Activated naive CD8-positive, alpha-beta T cell treated with anti-CD3 and anti-CD28 coated beads for 36 hours (primary cell): ENCODE data around the gene BFSP1. TPM values are rescaled to one million over a fixed set of nuclear protein-coding genes. Genes with fewer than 3 reads are reported as not detected.

Source experiments
- DNase-seq: peaks from one replicate; pipeline ENCODE4 v3.0.0; 2021
- H3K27ac Mint-ChIP-seq: one replicate; pipeline ENCODE4 v1.8.0; 2022; ENCODE audit warnings: mild to moderate bottlenecking, moderate library complexity, mixed read lengths
- H3K27me3 Mint-ChIP-seq: one replicate; pipeline ENCODE4 v1.8.0; 2022; ENCODE audit warnings: mild to moderate bottlenecking, mixed read lengths
- H3K36me3 Mint-ChIP-seq: one replicate; pipeline ENCODE4 v1.8.0; 2021; ENCODE audit warnings: mild to moderate bottlenecking, mixed read lengths
- H3K4me1 Mint-ChIP-seq: one replicate; pipeline ENCODE4 v1.8.0; 2021; ENCODE audit warnings: mixed read lengths
- H3K4me3 Mint-ChIP-seq: one replicate; pipeline ENCODE4 v1.8.0; 2022; ENCODE audit warnings: mild to moderate bottlenecking, moderate library complexity, mixed read lengths
- H3K9me3 Mint-ChIP-seq: one replicate; pipeline ENCODE4 v1.8.0; 2022; ENCODE audit warnings: mixed read lengths
- total RNA-seq, 2 experiments: library from RNA; stranded (reverse); gene quantifications; one replicate each; pipeline ENCODE4 v1.2.3, GENCODE V29; 2021

The BFSP1 gene
- total RNA-seq, 2 experiments from 2014 or later: 0.18 to 0.64 TPM

DNA sequence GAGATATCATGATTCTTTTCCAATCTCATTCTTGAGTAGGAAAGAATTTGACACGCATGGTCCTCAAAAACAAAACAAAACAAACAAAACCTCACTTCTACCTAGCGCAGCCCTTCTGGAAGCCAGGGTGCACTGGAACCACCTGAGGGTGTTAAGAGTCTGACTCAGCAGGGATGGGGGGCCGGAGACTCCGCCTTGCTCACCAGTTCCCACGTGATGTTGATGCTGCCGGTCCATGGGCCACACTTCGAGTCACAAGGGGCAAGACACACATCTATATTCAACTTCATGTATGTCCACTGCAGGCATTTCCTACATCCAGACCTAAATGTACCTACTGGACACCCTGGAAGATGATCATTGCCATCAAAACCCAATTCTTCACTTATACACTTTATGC, 30.4 kb downstream of the BFSP1 start:
- Mint-ChIP-seq H3K9me3 (no peaks in the 10 kb centered on the region), H3K4me1 (peaks cover 20% of the 10 kb centered on the region), H3K36me3 (no peaks in the 10 kb centered on the region), H3K27me3 (no peaks in the 10 kb centered on the region), H3K27ac (no peak overlapping the region), H3K4me3 (no peak overlapping the region)
- DNase-seq: no peak

GRCh38 chr20:17500271-17500670, 30.9 kb downstream of the BFSP1 start:
- peaks cover 14% of the 10 kb centered on the region for H3K4me1 Mint-ChIP-seq
- no peaks in the 10 kb centered on the region for H3K27me3 Mint-ChIP-seq
- H3K9me3 Mint-ChIP-seq: no peaks in the 10 kb centered on the region
- no peak overlapping the region for H3K4me3 Mint-ChIP-seq
- no peak overlapping the region for H3K27ac Mint-ChIP-seq
- H3K36me3 Mint-ChIP-seq: no peaks in the 10 kb centered on the region
- DNase-seq: no peak

DNA sequence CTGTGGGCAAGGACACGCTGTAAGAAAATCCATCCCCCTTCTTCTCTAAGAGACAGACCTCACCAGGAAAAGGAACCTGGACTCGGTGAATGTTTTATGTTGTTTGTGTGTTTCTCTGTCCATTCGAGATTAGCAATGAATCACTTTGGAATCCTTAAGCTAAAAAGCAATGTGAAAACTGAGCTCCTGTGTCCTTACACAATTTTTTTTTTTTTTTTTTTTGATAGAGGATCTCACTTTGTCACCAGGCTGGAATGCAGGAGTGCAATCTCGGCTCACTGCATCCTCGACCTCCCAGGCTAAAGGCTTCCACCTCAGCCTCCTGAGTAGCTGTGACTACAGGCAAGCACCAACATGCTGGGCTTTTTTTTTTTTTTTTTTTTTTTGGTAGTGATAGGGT, 32.1 kb downstream of the BFSP1 start:
- no peak overlapping the region for H3K4me3 Mint-ChIP-seq
- DNase-seq: no peak
- no peak overlapping the region for H3K27ac Mint-ChIP-seq
- H3K9me3 Mint-ChIP-seq: no peaks in the 10 kb centered on the region
- H3K36me3 Mint-ChIP-seq: no peaks in the 10 kb centered on the region
- peaks cover 5% of the 10 kb centered on the region for H3K4me1 Mint-ChIP-seq
- no peaks in the 10 kb centered on the region for H3K27me3 Mint-ChIP-seq

GRCh38 chr20:17498641-17499040, 32.5 kb downstream of the BFSP1 start:
- H3K36me3 Mint-ChIP-seq: no peaks in the 10 kb centered on the region
- H3K4me3 Mint-ChIP-seq: no peak overlapping the region
- H3K9me3 Mint-ChIP-seq: no peaks in the 10 kb centered on the region
- no peaks in the 10 kb centered on the region for H3K27me3 Mint-ChIP-seq
- peaks cover 1% of the 10 kb centered on the region for H3K4me1 Mint-ChIP-seq
- no peak overlapping the region for H3K27ac Mint-ChIP-seq
- no peak for DNase-seq

GRCh38 chr20:17497821-17498580, 33.2 kb downstream of the BFSP1 start:
- Mint-ChIP-seq H3K4me3 (no peak overlapping the region), H3K27ac (no peak overlapping the region), H3K9me3 (no peaks in the 10 kb centered on the region), H3K27me3 (no peaks in the 10 kb centered on the region), H3K4me1 (no peaks in the 10 kb centered on the region), H3K36me3 (no peaks in the 10 kb centered on the region)
- DNase-seq: no peak

- H3K4me1 Mint-ChIP-seq: no peaks in the 10 kb centered on the region
- DNase-seq: no peak
- no peaks in the 10 kb centered on the region for H3K9me3 Mint-ChIP-seq
- H3K27me3 Mint-ChIP-seq: no peaks in the 10 kb centered on the region
- H3K27ac Mint-ChIP-seq: no peak overlapping the region
- no peak overlapping the region for H3K4me3 Mint-ChIP-seq
- no peaks in the 10 kb centered on the region for H3K36me3 Mint-ChIP-seq
Observed at GRCh38 chr20:17495826-17496225, 35.4 kb downstream of the BFSP1 start.

- H3K9me3 Mint-ChIP-seq: no peaks in the 10 kb centered on the region
- no peak overlapping the region for H3K4me3 Mint-ChIP-seq
- no peak overlapping the region for H3K27ac Mint-ChIP-seq
- H3K4me1 Mint-ChIP-seq: no peaks in the 10 kb centered on the region
- no peaks in the 10 kb centered on the region for H3K27me3 Mint-ChIP-seq
- no peak for DNase-seq
- no peaks in the 10 kb centered on the region for H3K36me3 Mint-ChIP-seq
Observed at GRCh38 chr20:17494201-17494600, 37.0 kb downstream of the BFSP1 start.

GRCh38 chr20:17493173-17493572, 38.0 kb downstream of the BFSP1 start:
- H3K4me1 Mint-ChIP-seq: no peaks in the 10 kb centered on the region
- no peaks in the 10 kb centered on the region for H3K36me3 Mint-ChIP-seq
- H3K9me3 Mint-ChIP-seq: no peaks in the 10 kb centered on the region
- H3K4me3 Mint-ChIP-seq: no peak overlapping the region
- H3K27ac Mint-ChIP-seq: no peak overlapping the region
- no peaks in the 10 kb centered on the region for H3K27me3 Mint-ChIP-seq
- DNase-seq: no peak

- Mint-ChIP-seq H3K4me1 (no peaks in the 10 kb centered on the region), H3K27me3 (no peaks in the 10 kb centered on the region), H3K36me3 (no peaks in the 10 kb centered on the region), H3K27ac (no peak overlapping the region), H3K4me3 (no peak overlapping the region), H3K9me3 (no peaks in the 10 kb centered on the region)
- DNase-seq: no peak
Observed at GRCh38 chr20:17491488-17491887, 39.7 kb downstream of the BFSP1 start.

GRCh38 chr20:17491041-17491440, 40.1 kb downstream of the BFSP1 start:
- no peaks in the 10 kb centered on the region for H3K36me3 Mint-ChIP-seq
- DNase-seq: no peak
- H3K27ac Mint-ChIP-seq: no peak overlapping the region
- no peaks in the 10 kb centered on the region for H3K27me3 Mint-ChIP-seq
- no peaks in the 10 kb centered on the region for H3K4me1 Mint-ChIP-seq
- no peak overlapping the region for H3K4me3 Mint-ChIP-seq
- H3K9me3 Mint-ChIP-seq: no peaks in the 10 kb centered on the region

DNA sequence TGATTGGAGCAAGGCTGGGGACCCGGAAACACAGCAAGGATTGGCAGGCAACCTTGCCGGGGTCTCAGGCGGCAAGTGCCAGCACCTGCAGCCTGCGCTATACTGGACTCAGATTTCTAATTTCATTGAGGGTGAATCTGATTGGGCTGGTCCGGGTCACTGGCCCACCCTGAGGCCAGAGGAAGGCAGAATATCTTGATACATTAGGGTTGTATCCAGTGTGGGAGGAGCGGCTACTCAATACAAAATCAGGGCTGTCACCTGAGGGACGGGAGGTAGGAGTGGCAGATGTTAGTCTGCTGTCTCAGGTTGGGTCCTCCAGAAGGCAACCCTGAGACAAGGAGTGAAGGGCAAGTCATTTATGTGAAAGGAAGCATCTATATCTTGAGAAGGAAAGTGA, 40.7 kb downstream of the BFSP1 start:
- H3K4me3 Mint-ChIP-seq: no peak overlapping the region
- no peaks in the 10 kb centered on the region for H3K9me3 Mint-ChIP-seq
- H3K27ac Mint-ChIP-seq: no peak overlapping the region
- H3K36me3 Mint-ChIP-seq: no peaks in the 10 kb centered on the region
- no peaks in the 10 kb centered on the region for H3K27me3 Mint-ChIP-seq
- DNase-seq: no peak
- no peaks in the 10 kb centered on the region for H3K4me1 Mint-ChIP-seq

DNA sequence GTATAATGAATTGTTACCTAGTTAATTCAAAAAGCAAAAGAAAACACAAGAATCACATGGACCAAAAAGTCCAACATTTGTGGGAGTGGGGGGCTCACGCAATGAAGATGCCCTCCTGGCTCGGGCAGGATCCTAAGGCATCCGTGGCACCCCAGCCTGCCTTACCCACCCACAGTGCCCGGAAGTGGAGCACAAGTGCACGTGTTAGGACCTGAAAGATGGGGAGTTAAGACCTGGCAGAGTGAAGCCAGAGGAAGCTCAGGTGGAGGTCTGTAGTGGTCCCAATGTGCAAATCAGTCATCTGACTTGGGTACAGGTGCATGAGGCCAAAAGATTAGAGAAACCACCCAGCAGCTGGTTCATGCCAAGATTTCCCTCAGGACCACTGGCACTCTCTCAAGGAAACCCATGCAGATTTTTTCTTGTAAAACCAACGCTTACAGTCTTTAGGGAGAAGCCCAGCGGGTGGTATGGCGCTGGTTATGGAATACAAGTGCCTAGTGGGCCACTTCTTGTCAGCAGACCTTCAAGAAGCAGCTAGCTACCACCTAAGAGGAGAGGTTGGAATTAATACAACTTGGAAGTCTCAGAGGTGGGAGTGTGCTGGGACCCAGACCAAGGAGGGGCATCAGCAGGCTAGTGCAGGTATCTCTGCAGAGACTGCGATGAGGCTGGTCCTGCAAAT, 42.1 kb downstream of the BFSP1 start:
- Mint-ChIP-seq H3K9me3 (no peaks in the 10 kb centered on the region), H3K36me3 (no peaks in the 10 kb centered on the region), H3K4me3 (no peak overlapping the region), H3K27me3 (no peaks in the 10 kb centered on the region), H3K27ac (no peak overlapping the region), H3K4me1 (no peaks in the 10 kb centered on the region)
- DNase-seq: no peak

GRCh38 chr20:17485017-17485416, 46.2 kb downstream of the BFSP1 start:
- DNase-seq: no peak
- no peaks in the 10 kb centered on the region for H3K4me1 Mint-ChIP-seq
- H3K27me3 Mint-ChIP-seq: peaks cover 4% of the 10 kb centered on the region
- H3K27ac Mint-ChIP-seq: no peak overlapping the region
- no peaks in the 10 kb centered on the region for H3K9me3 Mint-ChIP-seq
- H3K4me3 Mint-ChIP-seq: no peak overlapping the region
- H3K36me3 Mint-ChIP-seq: no peaks in the 10 kb centered on the region

- Mint-ChIP-seq H3K27me3 (peaks cover 4% of the 10 kb centered on the region), H3K4me3 (no peak overlapping the region), H3K4me1 (no peaks in the 10 kb centered on the region), H3K27ac (no peak overlapping the region), H3K9me3 (no peaks in the 10 kb centered on the region), H3K36me3 (no peaks in the 10 kb centered on the region)
- DNase-seq: no peak
Observed at GRCh38 chr20:17482536-17482935, 48.6 kb downstream of the BFSP1 start.

DNA sequence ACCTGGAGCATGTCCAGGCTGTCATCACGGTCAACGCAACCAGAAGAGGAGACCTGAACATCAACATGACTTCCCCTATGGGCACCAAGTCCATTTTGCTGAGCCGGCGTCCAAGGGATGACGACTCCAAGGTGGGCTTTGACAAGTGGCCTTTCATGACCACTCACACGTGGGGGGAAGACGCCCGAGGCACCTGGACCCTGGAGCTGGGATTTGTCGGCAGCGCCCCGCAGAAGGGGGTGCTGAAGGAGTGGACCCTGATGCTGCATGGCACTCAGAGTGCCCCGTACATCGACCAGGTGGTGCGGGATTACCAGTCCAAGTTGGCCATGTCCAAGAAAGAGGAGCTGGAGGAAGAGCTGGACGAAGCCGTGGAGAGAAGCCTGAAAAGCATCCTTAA, 49.5 kb downstream of the BFSP1 start:
- H3K4me3 Mint-ChIP-seq: no peak overlapping the region
- H3K36me3 Mint-ChIP-seq: no peaks in the 10 kb centered on the region
- no peaks in the 10 kb centered on the region for H3K4me1 Mint-ChIP-seq
- no peak overlapping the region for H3K27ac Mint-ChIP-seq
- H3K9me3 Mint-ChIP-seq: no peaks in the 10 kb centered on the region
- peaks cover 4% of the 10 kb centered on the region for H3K27me3 Mint-ChIP-seq
- no peak for DNase-seq

DNA sequence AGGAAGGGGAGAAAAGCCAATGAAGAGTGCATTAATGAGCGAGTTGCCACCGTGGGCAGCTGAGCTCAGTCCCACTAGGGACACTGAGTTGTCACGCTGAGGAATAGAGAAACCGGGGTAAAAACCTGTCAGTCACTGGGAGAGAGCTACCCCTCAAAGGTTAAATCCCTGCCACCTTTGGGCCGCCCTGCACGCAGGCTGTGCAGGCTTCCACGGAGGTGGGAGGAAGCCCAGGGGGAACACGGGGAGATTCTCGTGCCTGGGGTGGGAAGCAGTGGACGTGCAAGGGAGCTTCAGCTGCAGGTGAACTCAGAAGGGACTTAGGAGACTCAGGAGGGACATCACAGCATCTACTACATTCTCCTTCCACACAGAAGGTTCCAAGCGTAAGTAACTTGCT, 50.5 kb downstream of the BFSP1 start:
- Mint-ChIP-seq H3K27ac (no peak overlapping the region), H3K9me3 (no peaks in the 10 kb centered on the region), H3K36me3 (no peaks in the 10 kb centered on the region), H3K4me1 (no peaks in the 10 kb centered on the region), H3K27me3 (peaks cover 4% of the 10 kb centered on the region), H3K4me3 (no peak overlapping the region)
- DNase-seq: no peak
